Osteocyte (in vitro differentiated cells): ENCODE data around the gene SPATA19. TPM values are rescaled to one million over a fixed set of nuclear protein-coding genes. Genes with fewer than 3 reads are reported as not detected.

Source experiments
- DNase-seq: peaks from one replicate; pipeline ENCODE4 v3.0.0; 2021; ENCODE audit warnings: mixed read lengths; ENCODE audit not compliant: unreplicated experiment; ENCODE audit errors: extremely low spot score
- H3K27ac Mint-ChIP-seq: one replicate; pipeline ENCODE4 v1.8.0; 2021; ENCODE audit warnings: mild to moderate bottlenecking, mixed read lengths; ENCODE audit not compliant: unreplicated experiment
- H3K27me3 Mint-ChIP-seq: one replicate; pipeline ENCODE4 v1.8.0; 2021; ENCODE audit warnings: mixed read lengths; ENCODE audit not compliant: unreplicated experiment
- H3K36me3 Mint-ChIP-seq: one replicate; pipeline ENCODE4 v1.8.0; 2021; ENCODE audit warnings: mixed read lengths; ENCODE audit not compliant: unreplicated experiment
- H3K4me1 Mint-ChIP-seq: one replicate; pipeline ENCODE4 v1.8.0; 2021; ENCODE audit warnings: mixed read lengths; ENCODE audit not compliant: unreplicated experiment
- H3K4me3 Mint-ChIP-seq: one replicate; pipeline ENCODE4 v1.8.0; 2021; ENCODE audit warnings: mild to moderate bottlenecking, moderate library complexity, mixed read lengths; ENCODE audit not compliant: unreplicated experiment
- H3K9me3 Mint-ChIP-seq: one replicate; pipeline ENCODE4 v1.8.0; 2021; ENCODE audit warnings: mixed read lengths; ENCODE audit not compliant: unreplicated experiment
- CTCF ChIP-seq: fragments of 200-600 bp; sonication (generic); IDR thresholded peaks from 2 replicates; pipeline ENCODE4 v1.5.0; 2021; ENCODE audit warnings: antibody characterized with exemption, mild to moderate bottlenecking, moderate library complexity
- total RNA-seq: library from RNA; stranded (reverse); gene quantifications from 2 replicates; pipeline ENCODE4 v1.2.1, GENCODE V29; 2021

SPATA19 gene
- total RNA-seq, 1 donor from 2014 or later: not detected

DNA sequence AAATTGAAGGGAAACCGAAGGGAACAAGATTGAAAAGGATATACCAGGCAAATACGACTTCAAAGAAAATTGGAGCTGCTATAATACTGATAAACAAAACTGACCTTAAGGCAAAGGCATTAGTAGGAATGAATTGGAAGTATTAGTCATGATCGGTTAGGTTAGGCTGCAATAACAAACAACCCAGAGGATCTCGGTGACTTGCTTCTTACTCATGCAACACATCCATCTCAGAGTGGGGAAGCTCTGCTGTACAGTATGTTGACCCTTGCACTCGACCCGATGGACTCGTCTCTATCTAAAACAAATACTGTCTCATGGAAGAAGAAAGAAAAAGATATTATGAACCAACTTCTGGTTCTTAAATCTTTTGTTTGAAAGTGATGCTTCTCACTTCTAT, 42.3 kb downstream of the SPATA19 start:
- DNase-seq: no peak
- no peak for TF ChIP-seq CTCF
- H3K4me1 Mint-ChIP-seq: no peaks in the 10 kb centered on the region
- H3K9me3 Mint-ChIP-seq: peaks cover 8% of the 10 kb centered on the region
- no peak overlapping the region for H3K4me3 Mint-ChIP-seq
- no peaks in the 10 kb centered on the region for H3K27me3 Mint-ChIP-seq
- H3K27ac Mint-ChIP-seq: no peak overlapping the region
- no peaks in the 10 kb centered on the region for H3K36me3 Mint-ChIP-seq

- Mint-ChIP-seq H3K27ac (no peak overlapping the region), H3K36me3 (no peaks in the 10 kb centered on the region)
Measured at GRCh38 chr11:133801356-133801755, 44.0 kb downstream of the SPATA19 start.

DNA sequence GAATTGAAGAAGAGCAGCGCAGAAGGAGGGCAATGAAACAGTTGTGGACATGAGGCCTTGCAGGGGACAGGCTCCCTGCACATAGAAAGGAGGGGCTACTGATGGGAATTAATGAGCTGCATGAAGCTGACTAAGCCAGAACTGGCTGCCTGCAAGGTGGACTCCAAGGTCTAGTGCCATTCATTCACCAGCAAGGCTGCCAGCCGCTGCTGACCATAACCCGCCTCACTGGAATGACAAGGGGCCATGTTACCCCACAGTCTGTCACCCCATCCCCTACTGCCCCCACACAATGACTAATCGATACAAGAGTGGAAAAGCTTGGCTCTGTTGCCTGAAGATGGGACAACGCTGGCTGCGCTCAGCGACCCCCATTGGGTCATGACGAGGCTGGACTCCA, 44.6 kb downstream of the SPATA19 start:
- Mint-ChIP-seq H3K4me1 (no peaks in the 10 kb centered on the region), H3K9me3 (peaks cover 4% of the 10 kb centered on the region), H3K27me3 (no peaks in the 10 kb centered on the region), H3K36me3 (no peaks in the 10 kb centered on the region), H3K27ac (no peak overlapping the region), H3K4me3 (no peak overlapping the region)
- TF ChIP-seq CTCF: no peak
- no peak for DNase-seq

More at GRCh38 chr11:133801356-133801755, 44.0 kb downstream of the SPATA19 start:
- Mint-ChIP-seq H3K9me3 (peaks cover 8% of the 10 kb centered on the region), H3K4me1 (no peaks in the 10 kb centered on the region), H3K4me3 (no peak overlapping the region), H3K27me3 (no peaks in the 10 kb centered on the region)
- no peak for TF ChIP-seq CTCF
- no peak for DNase-seq

DNA sequence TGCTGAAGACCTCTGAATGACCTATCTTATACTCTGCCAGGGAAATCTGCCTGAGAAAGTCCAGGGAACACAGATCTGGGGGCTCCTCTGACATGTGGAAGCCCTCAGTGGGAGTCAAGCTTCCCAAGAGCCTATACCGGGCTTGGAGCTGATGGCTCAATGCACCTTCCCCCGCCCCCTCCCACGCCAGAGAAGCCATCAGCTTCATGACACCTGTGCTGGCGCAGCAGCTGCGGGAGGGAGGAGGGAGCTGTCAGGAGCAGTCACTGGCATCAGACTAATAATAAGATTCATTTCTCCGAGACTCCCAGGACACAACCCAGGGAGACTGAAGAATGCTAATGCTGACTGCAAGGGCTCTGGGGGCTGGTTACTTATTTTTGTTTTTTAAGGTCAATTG, 47.8 kb downstream of the SPATA19 start:
- no peaks in the 10 kb centered on the region for H3K4me1 Mint-ChIP-seq
- H3K9me3 Mint-ChIP-seq: peaks cover 18% of the 10 kb centered on the region
- H3K27me3 Mint-ChIP-seq: no peaks in the 10 kb centered on the region
- no peak for TF ChIP-seq CTCF
- no peak overlapping the region for H3K27ac Mint-ChIP-seq
- no peak overlapping the region for H3K4me3 Mint-ChIP-seq
- no peak for DNase-seq
- no peaks in the 10 kb centered on the region for H3K36me3 Mint-ChIP-seq

- H3K36me3 Mint-ChIP-seq: no peaks in the 10 kb centered on the region
- no peak overlapping the region for H3K27ac Mint-ChIP-seq
- no peak for DNase-seq
- H3K4me3 Mint-ChIP-seq: no peak overlapping the region
- no peaks in the 10 kb centered on the region for H3K4me1 Mint-ChIP-seq
- H3K9me3 Mint-ChIP-seq: peaks cover 22% of the 10 kb centered on the region
- H3K27me3 Mint-ChIP-seq: no peaks in the 10 kb centered on the region
- no peak for TF ChIP-seq CTCF
Measured at GRCh38 chr11:133796043-133796795, 49.1 kb downstream of the SPATA19 start.
